Adrenal gland (tissue), 12 donors: ENCODE results near the gene CLIP2. TPM values are rescaled to one million over a fixed set of nuclear protein-coding genes. Genes with fewer than 3 reads are reported as not detected.
A peak's percentile ranks its signal among the peaks of the same experiment; 100 is the strongest.

Source experiments
- DNase-seq, 7 donors: peaks; one replicate each; pipeline ENCODE4 v3.0.0-alpha.2; 2019 to 2020
- H3K27ac ChIP-seq, 5 donors: fragments of 200-600 bp; sonication (generic) in 4 of 5; 1 replicate in 3 of 5; 2 replicates in 2 of 5; pipeline versions ENCODE4 v1.5.1 to v1.8.0; 2016 to 2020; ENCODE audit warnings: mild to moderate bottlenecking in 1 of 5
- H3K27me3 ChIP-seq: fragments of 200-600 bp; 2 replicates; pipeline ENCODE4 v1.8.0; 2021
- H3K36me3 ChIP-seq, 2 donors: fragments of 200-600 bp; replicated peaks in 1 of 2; 1 replicate in 1 of 2; 2 replicates in 1 of 2; pipeline versions ENCODE4 v1.5.1 to v1.8.0; 2018 to 2022
- H3K4me1 ChIP-seq, 2 donors: fragments of 200-600 bp; replicated peaks in 1 of 2; 1 replicate in 1 of 2; 2 replicates in 1 of 2; pipeline versions ENCODE4 v1.5.1 to v1.8.0; 2018 to 2021
- H3K4me3 ChIP-seq, 4 donors: fragments of 200-600 bp; sonication (generic) in 3 of 4; one replicate each; pipeline ENCODE4 v1.5.1; 2016 to 2018
- H3K9me3 ChIP-seq, 3 donors: fragments of 200-600 bp; sonication (generic) in 1 of 3; replicated peaks in 1 of 3; 1 replicate in 2 of 3; 2 replicates in 1 of 3; pipeline versions ENCODE4 v1.5.1 to v1.8.0; 2016 to 2021
- POLR2A ChIP-seq, 2 donors: fragments of 450-650 bp; IDR thresholded peaks; one replicate each; pipeline ENCODE4 v1.6.1; 2017; ENCODE audit warnings: antibody characterized with exemption in 2 of 2, mild to moderate bottlenecking in 2 of 2, moderate library complexity in 1 of 2
- WGBS, 4 donors: extraction: QIAGEN DNeasy Blood & Tissue Kit in 2 of 4; methylation state at CpG; one replicate each; pipeline versions ENCODE4 v1.1.5 to v1.1.7; 2013 to 2017; 5-methylcytosine and 5-hydroxymethylcytosine counted together
- intact Hi-C, 2 donors: fragments of 100-400 bp; cut with DNase I; formaldehyde crosslinking; loops; one replicate each; pipeline versions ENCODE4 v1.14.1 to v1.15.0; 2022 to 2023
- polyA plus RNA-seq, 3 donors: library from polyadenylated mRNA; stranded (reverse); fragments of 200-250 nt in 2 of 3; fragments of 350-450 nt in 1 of 3; fragmentation: Illumina TruSeq in 1 of 3; extraction: RNeasy Lipid Tissue Mini Kit (QIAGEN cat#74804) in 1 of 3; gene quantifications; one replicate each; pipeline ENCODE4 v1.2.3, GENCODE V29; 2013 to 2014
- total RNA-seq, 9 donors: library from RNA; depleted of rRNA in 4 of 9; stranded (reverse); fragments of >200 nt in 4 of 9; fragments of 120-200 nt in 1 of 9; fragmentation: NEBNext Ultra II Directional in 1 of 9; extraction: Animal tissue kit (Norgen Biotek cat#: 25700) in 1 of 9; gene quantifications; one replicate each; pipeline versions ENCODE4 v1.1.0 to v1.2.4, GENCODE V29; 2013 to 2023
- TF ChIP-seq, protein P1 (sequence below), 6 experiments: fragments of 450-650 bp in 4 of 6; fragments of 200-600 bp in 2 of 6; sonication (generic) in 1 of 6; IDR thresholded peaks; 1 replicate in 5 of 6; 2 replicates in 1 of 6; pipeline versions ENCODE4 v1.5.1 to v1.8.0; 2016 to 2021; ENCODE audit warnings: antibody characterized with exemption in 6 of 6, mild to moderate bottlenecking in 2 of 6, moderate library complexity in 1 of 6
- donor health status: healthy with polysubstance abuse.
- donor health status: Bipolar disorder and iron deficiency.
- donor health status: DM: yes; HTN: yes; CAD: no.
- donor health status: DM: no; HTN: no; CAD: no.
- donor health status: DM: no; HTN: no; CAD: no.
- donor health status: DM: yes; HTN: yes; CAD: no.

Gene CLIP2
- total and polyA plus RNA-seq, 12 donors: 6.8 to 48.6 (median 25.6) TPM

DNA sequence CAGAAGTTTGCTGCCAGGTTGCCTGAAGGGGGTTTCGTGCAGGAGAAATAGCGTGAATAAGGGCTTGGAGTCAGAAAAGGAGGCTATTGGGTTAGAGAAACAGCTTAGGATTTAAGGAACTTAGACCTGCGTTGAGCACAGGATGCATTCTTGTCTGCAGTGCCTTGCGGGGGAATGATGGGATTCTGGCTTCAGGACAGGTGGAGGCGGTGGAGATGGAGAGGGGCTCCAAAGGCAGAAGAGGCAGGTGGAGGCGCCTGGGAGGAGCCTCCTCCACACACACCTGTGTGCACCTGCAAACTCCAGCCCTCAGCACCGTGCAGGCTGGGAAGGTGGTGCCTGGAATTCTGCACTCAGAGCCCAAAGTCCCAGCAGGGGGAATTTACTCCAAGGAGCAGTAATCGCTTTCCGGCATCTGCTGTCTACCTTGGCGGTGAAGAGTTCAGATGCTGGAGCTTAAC lies 1.8 kb downstream of the CLIP2 start:
- intact Hi-C loops: loop anchor here in 1 of 2 donors (5.0 to 10.0 kb wide), 3 partner anchors 39 to 104 kb away; partner anchors contain the start of gene RFC2
- Histone ChIP-seq H3K9me3 (no peaks in the 10 kb centered on the region), H3K36me3 (no peaks in the 10 kb centered on the region), H3K27ac (no peak overlapping the region), H3K27me3 (no peaks in the 10 kb centered on the region), H3K4me3 (peak overlapping the region in 1 of 4 donors; percentile 98), H3K4me1 (peaks cover 27 to 42% of the 10 kb centered on the region in 2 donors)
- WGBS, 4 donors: 74 to 85% (median 84%) methylated on average over 10 of the region's 10 CpGs
- no peak for TF ChIP-seq POLR2A (IDR thresholded peaks at IDR 0.05)
- TF ChIP-seq, protein P1, sequence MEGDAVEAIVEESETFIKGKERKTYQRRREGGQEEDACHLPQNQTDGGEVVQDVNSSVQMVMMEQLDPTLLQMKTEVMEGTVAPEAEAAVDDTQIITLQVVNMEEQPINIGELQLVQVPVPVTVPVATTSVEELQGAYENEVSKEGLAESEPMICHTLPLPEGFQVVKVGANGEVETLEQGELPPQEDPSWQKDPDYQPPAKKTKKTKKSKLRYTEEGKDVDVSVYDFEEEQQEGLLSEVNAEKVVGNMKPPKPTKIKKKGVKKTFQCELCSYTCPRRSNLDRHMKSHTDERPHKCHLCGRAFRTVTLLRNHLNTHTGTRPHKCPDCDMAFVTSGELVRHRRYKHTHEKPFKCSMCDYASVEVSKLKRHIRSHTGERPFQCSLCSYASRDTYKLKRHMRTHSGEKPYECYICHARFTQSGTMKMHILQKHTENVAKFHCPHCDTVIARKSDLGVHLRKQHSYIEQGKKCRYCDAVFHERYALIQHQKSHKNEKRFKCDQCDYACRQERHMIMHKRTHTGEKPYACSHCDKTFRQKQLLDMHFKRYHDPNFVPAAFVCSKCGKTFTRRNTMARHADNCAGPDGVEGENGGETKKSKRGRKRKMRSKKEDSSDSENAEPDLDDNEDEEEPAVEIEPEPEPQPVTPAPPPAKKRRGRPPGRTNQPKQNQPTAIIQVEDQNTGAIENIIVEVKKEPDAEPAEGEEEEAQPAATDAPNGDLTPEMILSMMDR (IDR thresholded peaks at IDR 0.05): no peak
- no peak for DNase-seq

DNA sequence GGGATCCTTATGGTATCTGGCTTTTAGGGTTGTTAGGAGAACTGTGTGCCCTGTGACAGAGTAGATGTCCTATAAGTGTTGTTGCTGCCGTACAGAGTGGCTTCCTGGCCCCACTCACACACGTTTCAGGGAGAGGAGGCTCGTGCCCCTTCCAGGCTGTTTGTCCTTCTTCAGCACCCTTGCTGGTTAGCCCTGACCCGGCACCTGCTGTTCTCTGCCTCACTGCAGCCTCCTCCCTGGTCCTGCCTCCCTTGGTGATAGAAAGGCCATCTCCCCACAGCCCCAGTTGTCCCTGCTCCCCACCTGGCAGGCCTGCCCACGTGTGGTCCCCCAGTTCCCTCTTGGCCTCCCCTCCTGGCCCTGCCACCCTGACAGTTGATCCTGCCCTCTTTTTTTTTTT lies 2.3 kb downstream of the CLIP2 start:
- no peak for DNase-seq
- no peak overlapping the region for H3K4me3 ChIP-seq
- TF ChIP-seq POLR2A (IDR thresholded peaks at IDR 0.05): no peak
- TF ChIP-seq, protein P1 (IDR thresholded peaks at IDR 0.05): no peak
- no peaks in the 10 kb centered on the region for H3K9me3 ChIP-seq
- no peak overlapping the region for H3K27ac ChIP-seq
- no peaks in the 10 kb centered on the region for H3K36me3 ChIP-seq
- no peaks in the 10 kb centered on the region for H3K27me3 ChIP-seq
- intact Hi-C loops: loop anchor here in 1 of 2 donors (5.0 to 10.0 kb wide), 3 partner anchors 39 to 103 kb away; partner anchors contain the start of gene RFC2
- H3K4me1 ChIP-seq: peaks cover 27 to 42% of the 10 kb centered on the region in 2 donors
- 78 to 86% (median 81%) methylated on average over 4 to 5 of the region's 5 CpGs for WGBS, 4 donors

DNA sequence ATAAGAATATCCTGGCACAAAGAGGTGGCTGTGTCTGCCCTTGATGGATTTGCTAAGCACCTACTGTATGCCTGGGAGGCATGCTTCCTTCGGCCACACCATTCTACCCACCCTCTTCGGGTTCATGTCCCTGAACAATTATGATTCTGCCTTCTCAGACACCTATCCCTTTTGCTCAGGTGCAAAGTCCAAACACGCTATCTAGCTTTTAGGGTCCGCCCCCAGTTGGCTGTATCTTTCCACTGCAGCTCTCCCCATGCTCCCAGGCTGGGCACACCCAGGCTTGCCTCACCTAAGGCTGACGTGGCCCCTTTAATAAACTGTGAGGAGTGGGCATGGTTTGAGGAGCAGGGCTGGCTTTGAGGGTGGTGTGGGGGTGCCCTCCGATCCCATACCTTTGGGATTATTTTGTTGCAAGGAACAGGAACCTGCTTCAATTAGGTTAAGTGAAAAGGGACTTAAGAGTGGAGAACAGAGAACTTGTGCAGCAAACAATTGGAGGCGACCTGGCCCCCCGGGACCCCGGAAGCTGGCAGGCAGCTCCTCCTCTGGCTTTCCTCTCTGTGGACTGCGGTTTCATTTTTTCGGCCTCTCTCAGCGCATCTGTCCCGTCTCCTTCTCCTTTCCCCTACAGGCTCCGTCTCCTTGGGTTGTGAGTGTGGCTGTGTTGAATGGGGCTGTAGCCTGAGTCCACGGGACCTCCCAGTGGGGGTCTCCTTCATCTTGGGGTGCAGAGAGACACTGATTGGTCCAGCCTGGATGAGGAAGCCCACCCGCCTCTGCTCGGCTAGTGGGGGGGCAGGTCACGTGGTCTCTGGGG lies 3.8 kb downstream of the CLIP2 start:
- no peak for TF ChIP-seq POLR2A (IDR thresholded peaks at IDR 0.05)
- TF ChIP-seq, protein P1 (IDR thresholded peaks at IDR 0.05): no peak
- intact Hi-C loops: loop anchor here in 1 of 2 donors (5.0 to 10.0 kb wide), 3 partner anchors 41 to 102 kb away; partner anchors contain the start of gene RFC2
- WGBS, 4 donors: 83 to 95% (median 90%) methylated on average over 18 of the region's 18 CpGs
- no peak for DNase-seq
- no peak overlapping the region for H3K27ac ChIP-seq
- H3K36me3 ChIP-seq: no peaks in the 10 kb centered on the region
- peaks cover 27 to 42% of the 10 kb centered on the region in 2 donors for H3K4me1 ChIP-seq
- no peak overlapping the region for H3K4me3 ChIP-seq
- no peaks in the 10 kb centered on the region for H3K9me3 ChIP-seq
- H3K27me3 ChIP-seq: no peaks in the 10 kb centered on the region

DNA sequence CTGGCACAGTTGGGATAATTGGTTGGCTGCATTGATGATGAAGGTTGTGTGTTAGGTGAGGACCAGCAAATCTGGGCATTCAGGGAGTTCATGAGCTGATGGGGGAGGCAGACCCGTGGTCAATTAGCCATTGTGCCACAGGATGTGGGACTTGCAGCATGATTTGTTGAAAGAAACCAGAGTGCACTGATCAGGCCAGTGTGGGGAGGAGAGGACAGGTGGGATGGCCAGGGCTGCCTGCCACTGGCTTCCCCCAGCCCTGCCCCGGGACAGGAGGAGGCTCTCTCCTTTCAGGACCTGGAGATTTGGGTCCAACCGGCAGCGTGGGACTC lies 4.3 kb downstream of the CLIP2 start:
- Histone ChIP-seq H3K4me3 (no peak overlapping the region), H3K36me3 (no peaks in the 10 kb centered on the region), H3K27me3 (no peaks in the 10 kb centered on the region), H3K27ac (peak overlapping the region in 2 of 5 donors; percentile 20 to 60), H3K9me3 (no peaks in the 10 kb centered on the region), H3K4me1 (peaks cover 25 to 36% of the 10 kb centered on the region in 2 donors)
- no peak for DNase-seq
- intact Hi-C loops: loop anchor here in 1 of 2 donors (5.0 to 10.0 kb wide), 3 partner anchors 41 to 101 kb away; partner anchors contain the start of gene RFC2
- 81 to 91% (median 84%) methylated on average over 4 of the region's 4 CpGs for WGBS, 4 donors
- no peak for TF ChIP-seq POLR2A (IDR thresholded peaks at IDR 0.05)
- TF ChIP-seq, protein P1 (IDR thresholded peaks at IDR 0.05): no peak
